ENCODE measurements around the gene HRH1.
"Not testable (repeated sequence)": the region's sequence is repeated elsewhere in the genome, so short reads cannot be mapped to it uniquely, and the experiment has no call there.

Gene HRH1

GRCh38 chr3:11120091-11120805 is 34.0 kb upstream of the HRH1 start:
- DNase-seq (ENCODE audit: low read depth in 2 of 2), result peak; percentile 67 to 71
- no peak overlapping the region for H3K4me3 ChIP-seq (replicated peaks in 1 of 2; ENCODE audit: low read depth in 2 of 2, low read length in 2 of 2)
- TF ChIP-seq, protein P1, sequence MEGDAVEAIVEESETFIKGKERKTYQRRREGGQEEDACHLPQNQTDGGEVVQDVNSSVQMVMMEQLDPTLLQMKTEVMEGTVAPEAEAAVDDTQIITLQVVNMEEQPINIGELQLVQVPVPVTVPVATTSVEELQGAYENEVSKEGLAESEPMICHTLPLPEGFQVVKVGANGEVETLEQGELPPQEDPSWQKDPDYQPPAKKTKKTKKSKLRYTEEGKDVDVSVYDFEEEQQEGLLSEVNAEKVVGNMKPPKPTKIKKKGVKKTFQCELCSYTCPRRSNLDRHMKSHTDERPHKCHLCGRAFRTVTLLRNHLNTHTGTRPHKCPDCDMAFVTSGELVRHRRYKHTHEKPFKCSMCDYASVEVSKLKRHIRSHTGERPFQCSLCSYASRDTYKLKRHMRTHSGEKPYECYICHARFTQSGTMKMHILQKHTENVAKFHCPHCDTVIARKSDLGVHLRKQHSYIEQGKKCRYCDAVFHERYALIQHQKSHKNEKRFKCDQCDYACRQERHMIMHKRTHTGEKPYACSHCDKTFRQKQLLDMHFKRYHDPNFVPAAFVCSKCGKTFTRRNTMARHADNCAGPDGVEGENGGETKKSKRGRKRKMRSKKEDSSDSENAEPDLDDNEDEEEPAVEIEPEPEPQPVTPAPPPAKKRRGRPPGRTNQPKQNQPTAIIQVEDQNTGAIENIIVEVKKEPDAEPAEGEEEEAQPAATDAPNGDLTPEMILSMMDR (IDR thresholded peaks at IDR 0.05; ENCODE audit: low read depth, low read length), result no peak

DNA sequence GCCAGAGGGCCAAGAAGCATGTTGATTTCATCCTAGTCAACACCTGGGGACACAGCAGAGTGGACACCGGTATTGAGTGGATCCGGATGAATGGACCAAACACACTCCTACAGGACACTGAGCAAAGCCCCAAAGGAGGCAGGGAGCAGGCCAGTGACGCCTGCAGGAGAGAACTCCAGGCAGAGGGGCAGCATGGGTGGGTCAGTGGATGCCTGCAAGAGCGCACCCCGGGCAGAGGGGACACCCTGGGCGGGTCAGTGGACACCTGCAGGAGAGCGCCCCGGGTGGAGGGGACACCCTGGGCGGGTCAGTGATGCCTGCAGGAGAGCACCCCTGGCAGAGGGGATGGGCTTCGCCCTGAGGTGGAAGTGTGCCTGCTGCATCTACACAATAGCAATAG is 27.6 kb upstream of the HRH1 start:
- TF ChIP-seq, protein P1 (IDR thresholded peaks at IDR 0.05; ENCODE audit: low read depth, low read length), result no peak
- H3K4me3 ChIP-seq (replicated peaks in 1 of 2; ENCODE audit: low read depth in 2 of 2, low read length in 2 of 2), result no peak overlapping the region
- no peak for DNase-seq (ENCODE audit: low read depth in 2 of 2)

GRCh38 chr3:11128682-11129632 is 25.3 kb upstream of the HRH1 start:
- no peak for DNase-seq (ENCODE audit: low read depth in 2 of 2)
- no peak overlapping the region for H3K4me3 ChIP-seq (replicated peaks in 1 of 2; ENCODE audit: low read depth in 2 of 2, low read length in 2 of 2)
- TF ChIP-seq, protein P1 (IDR thresholded peaks at IDR 0.05; ENCODE audit: low read depth, low read length), result no peak

DNA sequence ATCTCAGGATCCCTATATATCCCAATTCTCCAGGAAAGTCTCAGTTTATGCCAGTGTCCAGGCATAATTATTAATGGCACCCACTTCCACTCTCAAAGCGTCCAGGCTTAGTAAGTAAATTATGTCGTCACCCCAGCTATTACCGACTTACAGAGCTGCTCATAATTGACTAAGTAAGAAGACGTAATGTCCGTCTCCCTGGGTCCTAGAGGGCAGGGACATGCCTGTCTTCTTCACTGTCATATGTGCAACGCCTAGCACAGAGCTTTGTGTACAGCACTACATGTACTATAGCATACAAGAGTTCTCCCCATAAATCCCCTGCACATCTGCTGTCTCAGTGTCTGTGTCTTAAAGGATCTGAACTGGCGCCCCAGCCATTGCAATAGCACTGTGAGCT is 23.9 kb upstream of the HRH1 start:
- TF ChIP-seq, protein P1 (IDR thresholded peaks at IDR 0.05; ENCODE audit: low read depth, low read length), result no peak
- no peak overlapping the region for H3K4me3 ChIP-seq (replicated peaks in 1 of 2; ENCODE audit: low read depth in 2 of 2, low read length in 2 of 2)
- DNase-seq (ENCODE audit: low read depth in 2 of 2), result no peak

DNA sequence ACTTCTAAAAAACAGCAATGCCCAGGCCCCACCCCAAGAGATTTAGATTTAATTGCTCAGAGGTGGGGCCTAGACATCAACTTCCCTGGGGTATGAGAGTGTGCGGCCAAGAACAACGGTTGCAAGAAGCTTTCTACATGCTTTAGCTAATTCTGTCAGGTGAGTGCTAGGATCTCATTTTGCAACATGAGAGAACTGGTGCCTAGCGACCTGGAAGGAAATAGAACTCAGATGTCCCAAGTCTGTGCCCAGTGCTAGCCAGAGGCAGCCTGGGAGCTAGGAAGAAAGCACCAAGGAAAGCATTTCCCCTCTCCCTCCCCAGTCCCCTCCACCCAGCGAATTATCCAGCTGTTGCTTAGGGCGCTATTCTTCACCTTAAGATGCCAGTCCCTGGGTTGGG is 22.9 kb upstream of the HRH1 start:
- H3K4me3 ChIP-seq (replicated peaks in 1 of 2; ENCODE audit: low read depth in 2 of 2, low read length in 2 of 2), result no peak overlapping the region
- TF ChIP-seq, protein P1 (IDR thresholded peaks at IDR 0.05; ENCODE audit: low read depth, low read length), result no peak
- no peak for DNase-seq (ENCODE audit: low read depth in 2 of 2)

DNA sequence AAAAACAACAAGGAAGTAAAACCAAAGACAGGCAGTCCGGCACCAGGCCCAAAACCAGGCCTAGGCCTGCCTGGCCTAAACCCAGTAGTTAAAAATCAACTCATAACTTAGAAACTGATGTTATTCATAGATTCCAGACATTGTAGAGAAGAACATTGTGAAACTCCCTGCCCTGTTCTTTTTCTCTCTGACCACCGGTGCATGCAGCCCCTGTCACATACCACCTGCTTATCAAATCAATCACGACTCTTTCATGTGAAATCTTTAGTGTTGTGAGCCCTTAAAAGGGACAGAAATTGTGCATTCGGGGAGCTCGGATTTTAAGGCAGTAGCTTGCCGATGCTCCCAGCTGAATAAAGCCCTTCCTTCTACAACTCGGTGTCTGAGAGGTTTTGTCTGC is 22.4 kb upstream of the HRH1 start:
- DNase-seq (ENCODE audit: low read depth in 2 of 2); H3K4me3 ChIP-seq (replicated peaks in 1 of 2; ENCODE audit: low read depth in 2 of 2, low read length in 2 of 2): not testable (repeated sequence)

GRCh38 chr3:11132861-11133260 is 21.4 kb upstream of the HRH1 start:
- DNase-seq (ENCODE audit: low read depth in 2 of 2), result no peak
- no peak overlapping the region for H3K4me3 ChIP-seq (replicated peaks in 1 of 2; ENCODE audit: low read depth in 2 of 2, low read length in 2 of 2)
- TF ChIP-seq, protein P1 (IDR thresholded peaks at IDR 0.05; ENCODE audit: low read depth, low read length), result no peak

Data from cardiac fibroblast (primary cell).